Liver (tissue), 9 donors: Measurements from ENCODE around the gene WDR45. TPM values are rescaled to one million over a fixed set of nuclear protein-coding genes. Genes with fewer than 3 reads are reported as not detected.

Experiments used
- DNase-seq: peaks from one replicate; pipeline ENCODE4 v3.0.0-alpha.2; 2017; ENCODE audit warnings: low spot score
- H3K27ac ChIP-seq, 2 donors: one replicate each; pipeline ENCODE4 v1.7.0; 2013; ENCODE audit warnings: inconsistent platforms in 2 of 2, low read length in 2 of 2, control low read depth in 1 of 2, low read depth in 1 of 2, mild to moderate bottlenecking in 1 of 2
- H3K27me3 ChIP-seq, 4 donors: one replicate each; pipeline versions ENCODE4 v1.6.1 to v1.7.0; 2013; ENCODE audit warnings: low read length in 3 of 4, inconsistent platforms in 1 of 4, mild to moderate bottlenecking in 1 of 4, moderate library complexity in 1 of 4; ENCODE audit not compliant: control insufficient read depth in 4 of 4, insufficient read depth in 4 of 4
- H3K36me3 ChIP-seq, 4 donors: one replicate each; pipeline versions ENCODE4 v1.6.1 to v1.7.0; 2013; ENCODE audit warnings: low read length in 3 of 4, mild to moderate bottlenecking in 3 of 4, low read depth in 1 of 4, moderate library complexity in 1 of 4; ENCODE audit not compliant: control insufficient read depth in 4 of 4, insufficient read depth in 3 of 4
- H3K4me1 ChIP-seq, 4 donors: one replicate each; pipeline versions ENCODE4 v1.6.1 to v1.7.0; 2013; ENCODE audit warnings: low read length in 3 of 4, mild to moderate bottlenecking in 3 of 4, moderate library complexity in 1 of 4; ENCODE audit not compliant: control insufficient read depth in 4 of 4, insufficient read depth in 4 of 4
- H3K4me3 ChIP-seq, 3 donors: one replicate each; pipeline versions ENCODE4 v1.6.1 to v1.7.0; 2013; ENCODE audit warnings: low read length in 3 of 3, control low read depth in 1 of 3, low read depth in 1 of 3, mild to moderate bottlenecking in 1 of 3
- H3K9ac ChIP-seq, 2 donors: one replicate each; pipeline ENCODE4 v1.7.0; 2013; ENCODE audit warnings: low read length in 2 of 2, mild to moderate bottlenecking in 2 of 2, moderate library complexity in 2 of 2, control low read depth in 1 of 2, low read depth in 1 of 2
- H3K9me3 ChIP-seq, 4 donors: one replicate each; pipeline versions ENCODE4 v1.6.1 to v1.7.0; 2013; ENCODE audit warnings: low read length in 3 of 4; ENCODE audit not compliant: control insufficient read depth in 4 of 4
- CTCF ChIP-seq: fragments of 150-350 bp; IDR thresholded peaks from 2 replicates; pipeline ENCODE4 v1.5.1; 2017; ENCODE audit warnings: improper control_type of control experiment, low read depth, low read length; ENCODE audit not compliant: missing input control
- FOXA1 ChIP-seq: IDR thresholded peaks from 2 replicates; pipeline ENCODE4 v1.6.1; 2016; ENCODE audit warnings: antibody characterized with exemption
- FOXA2 ChIP-seq: IDR thresholded peaks from 2 replicates; pipeline ENCODE4 v1.6.1; 2016; ENCODE audit warnings: antibody characterized with exemption
- GABPA ChIP-seq, 2 donors: IDR thresholded peaks in 1 of 2; conservative IDR thresholded peaks in 1 of 2; 2 replicates each; pipeline ENCODE4 v1.6.1; 2016; ENCODE audit warnings: antibody characterized with exemption in 2 of 2, mild to moderate bottlenecking in 1 of 2, moderate library complexity in 1 of 2
- HNF4A ChIP-seq, 2 donors: conservative IDR thresholded peaks; 2 replicates each; pipeline ENCODE4 v1.6.1; 2016; ENCODE audit warnings: antibody characterized with exemption in 2 of 2, mild to moderate bottlenecking in 2 of 2
- JUND ChIP-seq, 2 donors: IDR thresholded peaks; 2 replicates each; pipeline ENCODE4 v1.6.1; 2016; ENCODE audit warnings: antibody characterized with exemption in 2 of 2
- NR2F2 ChIP-seq: IDR thresholded peaks from 2 replicates; pipeline ENCODE4 v1.6.1; 2016; ENCODE audit warnings: antibody characterized with exemption
- RAD21 ChIP-seq, 2 donors: IDR thresholded peaks; 2 replicates each; pipeline ENCODE4 v1.6.1; 2016; ENCODE audit warnings: antibody characterized with exemption in 2 of 2, mild to moderate bottlenecking in 2 of 2
- REST ChIP-seq: IDR thresholded peaks from 2 replicates; pipeline ENCODE4 v1.6.1; 2016; ENCODE audit warnings: antibody characterized with exemption, mild to moderate bottlenecking
- SP1 ChIP-seq: IDR thresholded peaks from 2 replicates; pipeline ENCODE4 v1.6.1; 2018; ENCODE audit warnings: antibody characterized with exemption, mild to moderate bottlenecking
- WGBS: extraction: QIAGEN DNeasy Blood & Tissue Kit; methylation state at CpG from one replicate; pipeline ENCODE4 v1.1.7; 2013; 5-methylcytosine and 5-hydroxymethylcytosine counted together
- polyA plus RNA-seq, 2 donors: library from polyadenylated mRNA; stranded (reverse) in 1 of 2; unstranded in 1 of 2; fragments of 200-250 nt in 1 of 2; fragments of >200 nt in 1 of 2; fragmentation: Nextera tagmentation in 1 of 2; extraction: Ambion mirVana in 1 of 2; gene quantifications; one replicate each; pipeline versions ENCODE4 v1.2.1 to v1.2.3, GENCODE V29; 2013 to 2015
- total RNA-seq, 2 donors: library from RNA; depleted of rRNA; stranded (reverse); fragments of >200 nt; gene quantifications; one replicate each; pipeline ENCODE4 v1.2.3, GENCODE V29; 2014
- TF ChIP-seq, protein P1 (sequence below): IDR thresholded peaks from 2 replicates; pipeline ENCODE4 v1.6.1; 2016; ENCODE audit warnings: antibody characterized with exemption
- TF ChIP-seq, protein P2 (sequence below): IDR thresholded peaks from 2 replicates; pipeline ENCODE4 v1.6.1; 2016; ENCODE audit warnings: antibody characterized with exemption
- donor health status: healthy.
- donor health status: healthy.
- donor health status: healthy.
- donor health status: healthy.
- donor health status: healthy.

Gene WDR45
- total and polyA plus RNA-seq, 4 donors: 28.0 to 60.7 (median 49.6) TPM

DNA sequence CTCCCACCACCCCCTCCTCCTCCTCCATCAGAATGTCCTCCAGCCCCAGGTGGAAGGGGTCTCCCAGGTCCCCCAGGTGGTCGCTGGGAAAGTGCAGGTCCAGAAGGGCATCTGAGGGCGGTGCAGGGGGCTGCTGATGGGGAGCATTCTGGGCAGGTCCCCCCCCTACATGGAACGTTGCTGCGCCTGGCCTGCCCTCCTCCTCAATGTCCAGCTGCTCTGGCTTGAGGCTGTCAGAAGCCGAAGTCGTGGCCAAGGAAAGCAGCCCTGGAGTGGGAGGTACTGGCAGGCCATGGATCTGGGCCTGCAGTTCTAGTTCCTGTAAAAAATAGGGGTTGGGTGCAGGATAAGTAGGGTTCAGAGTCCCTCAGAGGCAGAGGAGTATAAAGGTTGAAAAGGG is 49.4 kb downstream of the WDR45 start:
- 93% methylated on average over 6 of the region's 6 CpGs for WGBS
- no peak overlapping the region for H3K27ac ChIP-seq
- H3K27me3 ChIP-seq: no peaks in the 10 kb centered on the region
- H3K9ac ChIP-seq: no peak overlapping the region
- TF ChIP-seq RAD21 (IDR thresholded peaks at IDR 0.05) (no peak), SP1 (no peak), FOXA1 (no peak), CTCF (no peak), FOXA2 (no peak), NR2F2 (no peak), JUND (IDR thresholded peaks at IDR 0.05) (no peak), GABPA (IDR thresholded peaks at IDR 0.05 in 1 of 2, conservative IDR thresholded peaks at IDR 0.05 in 1 of 2) (no peak), REST (no peak)
- TF ChIP-seq, protein P1, sequence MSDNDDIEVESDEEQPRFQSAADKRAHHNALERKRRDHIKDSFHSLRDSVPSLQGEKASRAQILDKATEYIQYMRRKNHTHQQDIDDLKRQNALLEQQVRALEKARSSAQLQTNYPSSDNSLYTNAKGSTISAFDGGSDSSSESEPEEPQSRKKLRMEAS: no peak
- TF ChIP-seq, protein P2, sequence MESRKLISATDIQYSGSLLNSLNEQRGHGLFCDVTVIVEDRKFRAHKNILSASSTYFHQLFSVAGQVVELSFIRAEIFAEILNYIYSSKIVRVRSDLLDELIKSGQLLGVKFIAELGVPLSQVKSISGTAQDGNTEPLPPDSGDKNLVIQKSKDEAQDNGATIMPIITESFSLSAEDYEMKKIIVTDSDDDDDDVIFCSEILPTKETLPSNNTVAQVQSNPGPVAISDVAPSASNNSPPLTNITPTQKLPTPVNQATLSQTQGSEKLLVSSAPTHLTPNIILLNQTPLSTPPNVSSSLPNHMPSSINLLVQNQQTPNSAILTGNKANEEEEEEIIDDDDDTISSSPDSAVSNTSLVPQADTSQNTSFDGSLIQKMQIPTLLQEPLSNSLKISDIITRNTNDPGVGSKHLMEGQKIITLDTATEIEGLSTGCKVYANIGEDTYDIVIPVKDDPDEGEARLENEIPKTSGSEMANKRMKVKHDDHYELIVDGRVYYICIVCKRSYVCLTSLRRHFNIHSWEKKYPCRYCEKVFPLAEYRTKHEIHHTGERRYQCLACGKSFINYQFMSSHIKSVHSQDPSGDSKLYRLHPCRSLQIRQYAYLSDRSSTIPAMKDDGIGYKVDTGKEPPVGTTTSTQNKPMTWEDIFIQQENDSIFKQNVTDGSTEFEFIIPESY: no peak
- H3K36me3 ChIP-seq: peaks cover 8 to 27% (median 16%) of the 10 kb centered on the region in 4 donors
- H3K4me1 ChIP-seq: peaks cover 0 to 3% (median 0%) of the 10 kb centered on the region in 4 donors
- no peak for DNase-seq
- H3K9me3 ChIP-seq: no peaks in the 10 kb centered on the region
- no peak overlapping the region for H3K4me3 ChIP-seq

- Histone ChIP-seq H3K4me1 (peaks cover 0 to 3% (median 0%) of the 10 kb centered on the region in 4 donors), H3K36me3 (peaks cover 8 to 27% (median 16%) of the 10 kb centered on the region in 4 donors), H3K27me3 (no peaks in the 10 kb centered on the region), H3K27ac (no peak overlapping the region), H3K9me3 (no peaks in the 10 kb centered on the region), H3K9ac (no peak overlapping the region), H3K4me3 (no peak overlapping the region)
- TF ChIP-seq, protein P1: no peak
- TF ChIP-seq REST: no peak
- no peak for TF ChIP-seq CTCF
- no peak for TF ChIP-seq HNF4A (conservative IDR thresholded peaks at IDR 0.05)
- no peak for TF ChIP-seq JUND (IDR thresholded peaks at IDR 0.05)
- DNase-seq: no peak
- 95% methylated on average over 6 of the region's 6 CpGs for WGBS
These were observed 49.8 kb downstream of the WDR45 start for GRCh38 chrX:49029876-49030275.
